GM12878 (cell line): ENCODE results near the gene HUS1. TPM values are rescaled to one million over a fixed set of nuclear protein-coding genes. Genes with fewer than 3 reads are reported as not detected.

ENCODE experiments used
- ATAC-seq: fragments of 200-7000 bp; cut with Tn5 transposase; 3 replicates; pipeline ENCODE4 v1.9.1; 2020; ENCODE audit warnings: mild to moderate bottlenecking, moderate library complexity
- BruUV-seq: library from RNA; stranded (reverse); fragments of 400-500 nt; replicated peaks from 2 replicates; lab custom pipeline; 2021; lab: Mats Ljungman, UMichigan
- CTCF ChIA-PET: fragments of 300-600 bp; sonication (Branson Sonifier 250); formaldehyde crosslinking; extraction: SDS; loops from one replicate; lab custom pipeline; 2021; ENCODE audit warnings: inconsistent platforms; lab: Yijun Ruan, JAX
- POLR2A ChIA-PET: fragments of 350-600 bp; formaldehyde crosslinking; extraction: SDS; loops from one replicate; lab custom pipeline; 2021; ENCODE audit warnings: inconsistent platforms; lab: Charles Lee
- RAD21 ChIA-PET: fragments of 300-600 bp; sonication (Branson Sonifier 250); formaldehyde crosslinking; loops from one replicate; lab custom pipeline; 2023; ENCODE audit warnings: antibody characterized with exemption; ENCODE audit not compliant: unreplicated experiment; lab: Charles Lee
- SMC1A ChIA-PET: fragments of 300-600 bp; sonication (Branson Sonifier 250); formaldehyde crosslinking; loops from one replicate; lab custom pipeline; 2023; ENCODE audit not compliant: unreplicated experiment, uncharacterized antibody; lab: Charles Lee
- DNase-seq: peaks from one replicate; pipeline ENCODE4 v3.0.0-alpha.2; 2011; ENCODE audit warnings: low read depth, low spot score
- FAIRE-seq: peaks from 3 replicates; lab custom pipeline; 2011; peaks lifted over from hg19 to GRCh38; lab: Jason Lieb, UNC
- H2AFZ ChIP-seq: 2 replicates; pipeline ENCODE4 v1.6.0; 2011; ENCODE audit warnings: low read depth, low read length, control low read depth; ENCODE audit not compliant: control insufficient read depth
- H3K27ac ChIP-seq: 2 replicates; pipeline ENCODE4 v1.5.1; 2011; ENCODE audit warnings: control low read depth; ENCODE audit not compliant: control insufficient read depth, insufficient read depth
- H3K27me3 ChIP-seq, 2 experiments: replicated peaks in 1 of 2; 2 replicates each; pipeline versions ENCODE4 v1.6.0 to v1.6.1; 2011; ENCODE audit warnings: low read length in 1 of 2; ENCODE audit not compliant: control insufficient read depth in 2 of 2, insufficient read depth in 2 of 2
- H3K36me3 ChIP-seq, 2 experiments: 2 replicates each; pipeline ENCODE4 v1.5.1; 2011; ENCODE audit warnings: low read length in 1 of 2; ENCODE audit not compliant: control insufficient read depth in 2 of 2, insufficient read depth in 2 of 2
- H3K4me1 ChIP-seq: 2 replicates; pipeline ENCODE4 v1.6.1; 2011; ENCODE audit warnings: mild to moderate bottlenecking, low read length, moderate library complexity, mixed read lengths; ENCODE audit not compliant: control insufficient read depth, insufficient read depth
- H3K4me2 ChIP-seq: 2 replicates; pipeline ENCODE4 v1.6.0; 2011; ENCODE audit warnings: control low read depth; ENCODE audit not compliant: control insufficient read depth, insufficient read depth
- H3K4me3 ChIP-seq: fragments of 200-600 bp; sonication (generic); 2 replicates; pipeline ENCODE4 v1.5.1; 2016
- H3K79me2 ChIP-seq: 2 replicates; pipeline ENCODE4 v1.6.0; 2011; ENCODE audit warnings: low read length; ENCODE audit not compliant: control insufficient read depth, insufficient read depth
- H3K9ac ChIP-seq: 2 replicates; pipeline ENCODE4 v1.8.0; 2011; ENCODE audit warnings: low read length, control low read depth, mixed read lengths; ENCODE audit not compliant: control insufficient read depth, insufficient read depth
- H3K9me3 ChIP-seq: replicated peaks from 3 replicates; pipeline ENCODE4 v1.5.1; 2011; ENCODE audit warnings: mild to moderate bottlenecking, low read length; ENCODE audit not compliant: control insufficient read depth, insufficient read depth
- H4K20me1 ChIP-seq: 2 replicates; pipeline ENCODE4 v1.6.0; 2011; ENCODE audit not compliant: control insufficient read depth, insufficient read depth
- JUND ChIP-seq: IDR thresholded peaks from 2 replicates; pipeline ENCODE4 v1.6.1; 2012; ENCODE audit warnings: low read depth, mild to moderate bottlenecking, low read length, improper control_type of control experiment, moderate library complexity
- LARP7 ChIP-seq: fragments of 450-650 bp; IDR thresholded peaks from 2 replicates; pipeline ENCODE4 v1.6.1; 2017; ENCODE audit warnings: mild to moderate bottlenecking
- NRF1 ChIP-seq: conservative IDR thresholded peaks from 2 replicates; pipeline ENCODE4 v1.6.1; 2011; ENCODE audit warnings: mild to moderate bottlenecking, low read depth, low read length, improper control_type of control experiment
- TARDBP ChIP-seq: IDR thresholded peaks from 2 replicates; pipeline ENCODE4 v1.6.1; 2016; ENCODE audit warnings: borderline replicate concordance
- WGBS: methylation state at CpG from one replicate; pipeline ENCODE4 v1.1.6; 2016; ENCODE audit warnings: low lambda C conversion rate; ENCODE audit not compliant: insufficient replicate concordance, insufficient coverage; ENCODE audit errors: missing lambda C conversion rate; 5-methylcytosine and 5-hydroxymethylcytosine counted together
- in situ Hi-C: fragments of 300-500 bp; cut with MboI; formaldehyde crosslinking; loops from 9 replicates; pipeline ENCODE4 v1.14.3; 2018; ENCODE audit warnings: mixed read lengths
- intact Hi-C: fragments of 100-400 bp; cut with micrococcal nuclease; formaldehyde crosslinking; loops from one replicate; pipeline ENCODE4 v1.14.2; 2022; ENCODE audit not compliant: unreplicated experiment
- polyA plus RNA-seq, 11 experiments: library from polyadenylated mRNA; depleted of rRNA in 4 of 11; unstranded in 6 of 11; stranded (reverse) in 5 of 11; fragments of >200 nt; fragmentation: Nextera tagmentation in 4 of 11; fragmentation: Illumina TruSeq in 1 of 11; extraction: Ambion mirVana in 4 of 11; extraction: Trizol in 1 of 11; gene quantifications; 1 replicate in 1 of 11; 2 replicates in 10 of 11; pipeline versions ENCODE4 v1.2.1 to v1.2.3, GENCODE V29; 2011 to 2016; ENCODE audit warnings: inconsistent platforms in 2 of 11, missing spikeins in 2 of 11, low read depth in 1 of 11
- total RNA-seq, 4 experiments: library from RNA; depleted of rRNA in 3 of 4; stranded (reverse); fragments of >200 nt in 3 of 4; fragmentation: Illumina TruSeq in 1 of 4; extraction: Trizol in 1 of 4; gene quantifications; 2 replicates each; pipeline versions ENCODE4 v1.2.1 to v1.2.3, GENCODE V29; 2013 to 2021
- TF ChIP-seq, protein P1 (sequence below): IDR thresholded peaks from 2 replicates; pipeline ENCODE4 v1.6.1; 2011; ENCODE audit warnings: low read depth, low read length, improper control_type of control experiment, borderline replicate concordance
- TF ChIP-seq, protein P2 (sequence below): fragments of 450-650 bp; IDR thresholded peaks from 2 replicates; pipeline ENCODE4 v1.6.1; 2018; ENCODE audit warnings: borderline replicate concordance, mild to moderate bottlenecking; ENCODE audit not compliant: partially characterized antibody
- TF ChIP-seq, protein P3 (sequence below): fragments of 450-650 bp; formaldehyde crosslinking; IDR thresholded peaks from 2 replicates; pipeline ENCODE4 v1.4.0; 2020; ENCODE audit warnings: mild to moderate bottlenecking, moderate library complexity

HUS1 gene
- total and polyA plus RNA-seq, 10 of the 15 experiments (the other 5 are each of a cell fraction or from before 2014, with no cell fraction given) = 10.4 to 35.5 (median 22.6) TPM

DNA sequence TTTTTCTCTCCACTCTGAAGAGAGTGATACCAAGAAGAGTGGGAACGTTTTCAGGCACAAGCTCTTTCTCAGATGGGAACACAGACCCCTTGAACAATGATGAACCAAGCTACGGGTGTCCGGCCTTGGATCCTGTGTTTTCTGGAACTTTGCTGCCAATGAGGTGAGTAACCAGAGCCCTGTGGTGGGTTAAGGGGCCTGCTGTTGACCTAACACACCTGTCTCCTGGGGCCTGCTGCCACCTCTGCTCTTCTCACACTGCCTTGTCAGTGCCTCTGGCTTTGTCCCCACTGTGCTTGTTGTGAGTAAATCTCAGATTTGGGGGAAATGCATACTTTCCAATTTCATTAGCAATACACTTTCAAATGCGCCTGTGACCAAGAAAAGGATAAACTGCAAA, 29.7 kb downstream of the HUS1 start:
- H3K36me3 ChIP-seq = peaks cover 0 to under 1% of the 10 kb centered on the region in 2 experiments; a peak in 1 of 4 replicates
- H3K9me3 ChIP-seq = no peaks in the 10 kb centered on the region
- SMC1A ChIA-PET = no interaction called here
- no peak overlapping the region for H3K9ac ChIP-seq
- FAIRE-seq (no peak), DNase-seq (no peak), ATAC-seq (no peak)
- no TSS peak for BruUV-seq
- WGBS = 57% methylated on average over 4 of the region's 4 CpGs
- RAD21 ChIA-PET = no interaction called here
- no peak overlapping the region for H3K27ac ChIP-seq
- H3K4me2 ChIP-seq = no peak overlapping the region
- CTCF ChIA-PET = interaction anchor here (0.9 to 1.2 kb wide), 2 partner anchors 154 to 161 kb away, joined by 3 read pairs; no protein-coding TSS in a partner anchor
- no peak overlapping the region for H2AFZ ChIP-seq
- no peak overlapping the region for H3K4me3 ChIP-seq
- POLR2A ChIA-PET = no interaction called here
- intact Hi-C loops (no loop called here), in situ Hi-C loops (loop anchor here (25.0 kb wide), 1 partner anchor 1813 kb away; the partner anchor contains the start of gene VWC2)
- H3K27me3 ChIP-seq = no peaks in the 10 kb centered on the region
- TF ChIP-seq, protein P1, sequence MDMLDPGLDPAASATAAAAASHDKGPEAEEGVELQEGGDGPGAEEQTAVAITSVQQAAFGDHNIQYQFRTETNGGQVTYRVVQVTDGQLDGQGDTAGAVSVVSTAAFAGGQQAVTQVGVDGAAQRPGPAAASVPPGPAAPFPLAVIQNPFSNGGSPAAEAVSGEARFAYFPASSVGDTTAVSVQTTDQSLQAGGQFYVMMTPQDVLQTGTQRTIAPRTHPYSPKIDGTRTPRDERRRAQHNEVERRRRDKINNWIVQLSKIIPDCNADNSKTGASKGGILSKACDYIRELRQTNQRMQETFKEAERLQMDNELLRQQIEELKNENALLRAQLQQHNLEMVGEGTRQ = no peak
- TF ChIP-seq NRF1 (no peak), LARP7 (no peak)
- H4K20me1 ChIP-seq = no peaks in the 10 kb centered on the region
- peaks cover 2% of the 10 kb centered on the region; the same call in 1 of the 2 replicates for H3K4me1 ChIP-seq
- no peaks in the 10 kb centered on the region for H3K79me2 ChIP-seq

GRCh38 chr7:47948141-47948790, 31.1 kb downstream of the HUS1 start, which contains the start of gene PKD1L1:
PKD1L1 (minus strand) TSS chr7:47948466; CDS start chr7:47948440, 26 bp downstream.
- Histone ChIP-seq H3K79me2 (no peaks in the 10 kb centered on the region), H3K27ac (no peak within 1 kb of the TSS), H3K9ac (no peak within 1 kb of the TSS), H3K4me2 (no peak within 1 kb of the TSS), H4K20me1 (no peaks in the 10 kb centered on the region), H3K36me3 (no peaks in the 10 kb centered on the region), H3K4me1 (no peaks in the 10 kb centered on the region), H3K9me3 (no peaks in the 10 kb centered on the region), H2AFZ (no peak within 1 kb of the TSS), H3K27me3 (no peaks in the 10 kb centered on the region), H3K4me3 (no peak within 1 kb of the TSS)
- ChIA-PET SMC1A (interaction anchor here (0.8 to 1.8 kb wide), 5 partner anchors 9 to 162 kb away, joined by 3 to 6 read pairs (median 4); no protein-coding TSS in a partner anchor), RAD21 (interaction anchor here (0.6 to 1.2 kb wide), 5 partner anchors 11 to 162 kb away, joined by 3 to 6 read pairs (median 3); no protein-coding TSS in a partner anchor), POLR2A (no interaction called here), CTCF (interaction anchor here (1.1 to 2.0 kb wide), 4 partner anchors 9 to 161 kb away, joined by 3 to 10 read pairs (median 4); no protein-coding TSS in a partner anchor)
- 61% methylated on average over 7 of the region's 7 CpGs for WGBS
- no peak for DNase-seq
- BruUV-seq = no TSS peak
- intact Hi-C loops (no loop called here), in situ Hi-C loops (loop anchor here (25.0 kb wide), 1 partner anchor 1814 kb away; the partner anchor contains the start of gene VWC2)
- ATAC-seq = no peak
- FAIRE-seq = no peak
- TF ChIP-seq, protein P2, sequence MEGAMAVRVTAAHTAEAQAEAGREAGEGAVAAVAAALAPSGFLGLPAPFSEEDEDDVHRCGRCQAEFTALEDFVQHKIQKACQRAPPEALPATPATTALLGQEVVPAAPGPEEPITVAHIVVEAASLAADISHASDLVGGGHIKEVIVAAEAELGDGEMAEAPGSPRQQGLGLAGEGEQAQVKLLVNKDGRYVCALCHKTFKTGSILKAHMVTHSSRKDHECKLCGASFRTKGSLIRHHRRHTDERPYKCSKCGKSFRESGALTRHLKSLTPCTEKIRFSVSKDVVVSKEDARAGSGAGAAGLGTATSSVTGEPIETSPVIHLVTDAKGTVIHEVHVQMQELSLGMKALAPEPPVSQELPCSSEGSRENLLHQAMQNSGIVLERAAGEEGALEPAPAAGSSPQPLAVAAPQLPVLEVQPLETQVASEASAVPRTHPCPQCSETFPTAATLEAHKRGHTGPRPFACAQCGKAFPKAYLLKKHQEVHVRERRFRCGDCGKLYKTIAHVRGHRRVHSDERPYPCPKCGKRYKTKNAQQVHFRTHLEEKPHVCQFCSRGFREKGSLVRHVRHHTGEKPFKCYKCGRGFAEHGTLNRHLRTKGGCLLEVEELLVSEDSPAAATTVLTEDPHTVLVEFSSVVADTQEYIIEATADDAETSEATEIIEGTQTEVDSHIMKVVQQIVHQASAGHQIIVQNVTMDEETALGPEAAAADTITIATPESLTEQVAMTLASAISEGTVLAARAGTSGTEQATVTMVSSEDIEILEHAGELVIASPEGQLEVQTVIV = no peak
- TF ChIP-seq, protein P3, sequence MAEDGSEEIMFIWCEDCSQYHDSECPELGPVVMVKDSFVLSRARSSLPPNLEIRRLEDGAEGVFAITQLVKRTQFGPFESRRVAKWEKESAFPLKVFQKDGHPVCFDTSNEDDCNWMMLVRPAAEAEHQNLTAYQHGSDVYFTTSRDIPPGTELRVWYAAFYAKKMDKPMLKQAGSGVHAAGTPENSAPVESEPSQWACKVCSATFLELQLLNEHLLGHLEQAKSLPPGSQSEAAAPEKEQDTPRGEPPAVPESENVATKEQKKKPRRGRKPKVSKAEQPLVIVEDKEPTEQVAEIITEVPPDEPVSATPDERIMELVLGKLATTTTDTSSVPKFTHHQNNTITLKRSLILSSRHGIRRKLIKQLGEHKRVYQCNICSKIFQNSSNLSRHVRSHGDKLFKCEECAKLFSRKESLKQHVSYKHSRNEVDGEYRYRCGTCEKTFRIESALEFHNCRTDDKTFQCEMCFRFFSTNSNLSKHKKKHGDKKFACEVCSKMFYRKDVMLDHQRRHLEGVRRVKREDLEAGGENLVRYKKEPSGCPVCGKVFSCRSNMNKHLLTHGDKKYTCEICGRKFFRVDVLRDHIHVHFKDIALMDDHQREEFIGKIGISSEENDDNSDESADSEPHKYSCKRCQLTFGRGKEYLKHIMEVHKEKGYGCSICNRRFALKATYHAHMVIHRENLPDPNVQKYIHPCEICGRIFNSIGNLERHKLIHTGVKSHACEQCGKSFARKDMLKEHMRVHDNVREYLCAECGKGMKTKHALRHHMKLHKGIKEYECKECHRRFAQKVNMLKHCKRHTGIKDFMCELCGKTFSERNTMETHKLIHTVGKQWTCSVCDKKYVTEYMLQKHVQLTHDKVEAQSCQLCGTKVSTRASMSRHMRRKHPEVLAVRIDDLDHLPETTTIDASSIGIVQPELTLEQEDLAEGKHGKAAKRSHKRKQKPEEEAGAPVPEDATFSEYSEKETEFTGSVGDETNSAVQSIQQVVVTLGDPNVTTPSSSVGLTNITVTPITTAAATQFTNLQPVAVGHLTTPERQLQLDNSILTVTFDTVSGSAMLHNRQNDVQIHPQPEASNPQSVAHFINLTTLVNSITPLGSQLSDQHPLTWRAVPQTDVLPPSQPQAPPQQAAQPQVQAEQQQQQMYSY = no peak
- TF ChIP-seq JUND (no peak), TARDBP (no peak)
